Measurements from ENCODE around the gene CNOT1.

GRCh38 chr16:58586340-58587030 is 43.1 kb downstream of the CNOT1 start:
- TF ChIP-seq CTCF (conservative IDR thresholded peaks at IDR 0.05 in 1 of 2, IDR thresholded peaks at IDR 0.05 in 1 of 2; ENCODE audit: extremely low read depth in 1 of 2, insufficient read depth in 1 of 2, low read depth in 1 of 2, low read length in 2 of 2) (no peak), EZH2 (IDR thresholded peaks at IDR 0.05; ENCODE audit: borderline replicate concordance, low read length) (no peak)
